KMS-11 (cell line): ENCODE data around the gene WIPF3.

ENCODE experiments used
- H2AFZ ChIP-seq: fragments of 200-600 bp; sonication (generic); 2 replicates; pipeline ENCODE4 v1.6.1; 2016; ENCODE audit warnings: antibody characterized with exemption, mixed run types, low read depth
- H3K27ac ChIP-seq: fragments of 200-600 bp; sonication (generic); 2 replicates; pipeline ENCODE4 v1.6.1; 2016; ENCODE audit warnings: mild to moderate bottlenecking, mixed run types
- H3K27me3 ChIP-seq: fragments of 200-600 bp; sonication (generic); 2 replicates; pipeline ENCODE4 v1.6.1; 2017; ENCODE audit warnings: mild to moderate bottlenecking, low read depth, mixed run types, moderate library complexity; ENCODE audit not compliant: insufficient read depth
- H3K36me3 ChIP-seq: fragments of 200-600 bp; sonication (generic); 2 replicates; pipeline ENCODE4 v1.6.1; 2017; ENCODE audit warnings: mild to moderate bottlenecking, mixed run types; ENCODE audit not compliant: insufficient read depth
- H3K4me1 ChIP-seq: fragments of 200-600 bp; sonication (generic); 2 replicates; pipeline ENCODE4 v1.6.1; 2016; ENCODE audit warnings: mild to moderate bottlenecking, low read depth, mixed run types; ENCODE audit not compliant: poor library complexity, severe bottlenecking
- H3K4me2 ChIP-seq: fragments of 200-600 bp; sonication (generic); 2 replicates; pipeline ENCODE4 v1.7.0; 2016; ENCODE audit warnings: mild to moderate bottlenecking, mixed run types
- H3K4me3 ChIP-seq: fragments of 200-600 bp; sonication (generic); IDR thresholded peaks from 2 replicates; pipeline ENCODE4 v1.6.1; 2017; ENCODE audit warnings: low read depth, low read length, mixed read lengths; ENCODE audit not compliant: insufficient read depth
- H3K79me2 ChIP-seq: fragments of 200-600 bp; sonication (generic); 2 replicates; pipeline ENCODE4 v1.6.1; 2016; ENCODE audit warnings: low read depth, mixed run types; ENCODE audit not compliant: insufficient read depth
- H3K9ac ChIP-seq: fragments of 200-600 bp; sonication (generic); 2 replicates; pipeline ENCODE4 v1.6.1; 2016; ENCODE audit warnings: mild to moderate bottlenecking, mixed run types
- H4K20me1 ChIP-seq: fragments of 200-600 bp; sonication (generic); 2 replicates; pipeline ENCODE4 v1.6.1; 2016; ENCODE audit warnings: mild to moderate bottlenecking, mixed run types; ENCODE audit not compliant: insufficient read depth
- TF ChIP-seq, protein P1 (sequence below): fragments of 200-600 bp; sonication (generic); conservative IDR thresholded peaks from 2 replicates; pipeline ENCODE4 v1.6.1; 2017; ENCODE audit warnings: low read depth, mild to moderate bottlenecking, antibody characterized with exemption, low read length, moderate library complexity, mixed read lengths

WIPF3 gene

DNA sequence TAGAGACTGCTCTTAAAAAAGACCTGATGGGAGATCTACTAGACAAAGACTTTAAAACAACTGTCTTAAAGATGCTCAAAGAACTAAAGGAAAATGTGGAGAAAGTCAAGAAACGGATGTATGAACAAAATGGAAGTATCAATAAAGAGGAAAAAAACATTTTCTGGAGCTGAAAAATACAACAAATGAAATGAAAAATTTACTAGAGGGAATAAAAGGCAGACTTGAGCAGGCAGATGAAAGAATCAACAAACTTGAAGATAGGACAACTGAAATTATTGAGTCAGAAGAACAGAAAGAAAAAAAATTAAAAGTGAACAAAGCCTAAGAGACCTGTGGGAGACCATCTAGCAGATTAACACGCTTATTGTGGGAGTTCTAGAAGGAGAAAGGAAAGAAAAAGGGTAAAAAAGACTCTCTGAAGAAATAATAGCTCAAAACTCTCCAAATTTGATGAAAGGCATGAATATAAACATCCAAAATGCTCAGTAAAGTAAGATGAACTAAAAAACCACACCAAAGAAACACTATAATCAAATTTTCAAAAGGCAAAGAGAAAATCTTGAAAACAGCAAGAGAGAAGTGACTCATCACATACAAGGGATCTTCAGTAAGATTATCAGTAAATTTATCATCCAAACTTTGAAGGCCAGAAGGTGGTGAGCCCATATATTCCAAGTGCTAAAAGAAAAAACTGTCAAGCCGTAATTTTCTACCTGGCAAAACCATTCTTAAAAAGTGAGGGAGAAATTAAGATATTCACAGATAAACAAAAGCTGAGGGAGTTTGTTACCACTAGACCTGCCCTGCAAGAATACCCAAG, 100.1 kb downstream of the WIPF3 start:
- Histone ChIP-seq H3K36me3 (no peaks in the 10 kb centered on the region), H3K4me1 (no peaks in the 10 kb centered on the region), H3K4me2 (no peak overlapping the region), H3K27ac (no peak overlapping the region), H4K20me1 (no peaks in the 10 kb centered on the region), H3K27me3 (no peaks in the 10 kb centered on the region), H2AFZ (no peak overlapping the region), H3K9ac (no peak overlapping the region), H3K79me2 (no peaks in the 10 kb centered on the region), H3K4me3 (no peak overlapping the region)
- TF ChIP-seq, protein P1, sequence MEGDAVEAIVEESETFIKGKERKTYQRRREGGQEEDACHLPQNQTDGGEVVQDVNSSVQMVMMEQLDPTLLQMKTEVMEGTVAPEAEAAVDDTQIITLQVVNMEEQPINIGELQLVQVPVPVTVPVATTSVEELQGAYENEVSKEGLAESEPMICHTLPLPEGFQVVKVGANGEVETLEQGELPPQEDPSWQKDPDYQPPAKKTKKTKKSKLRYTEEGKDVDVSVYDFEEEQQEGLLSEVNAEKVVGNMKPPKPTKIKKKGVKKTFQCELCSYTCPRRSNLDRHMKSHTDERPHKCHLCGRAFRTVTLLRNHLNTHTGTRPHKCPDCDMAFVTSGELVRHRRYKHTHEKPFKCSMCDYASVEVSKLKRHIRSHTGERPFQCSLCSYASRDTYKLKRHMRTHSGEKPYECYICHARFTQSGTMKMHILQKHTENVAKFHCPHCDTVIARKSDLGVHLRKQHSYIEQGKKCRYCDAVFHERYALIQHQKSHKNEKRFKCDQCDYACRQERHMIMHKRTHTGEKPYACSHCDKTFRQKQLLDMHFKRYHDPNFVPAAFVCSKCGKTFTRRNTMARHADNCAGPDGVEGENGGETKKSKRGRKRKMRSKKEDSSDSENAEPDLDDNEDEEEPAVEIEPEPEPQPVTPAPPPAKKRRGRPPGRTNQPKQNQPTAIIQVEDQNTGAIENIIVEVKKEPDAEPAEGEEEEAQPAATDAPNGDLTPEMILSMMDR, result no peak

DNA sequence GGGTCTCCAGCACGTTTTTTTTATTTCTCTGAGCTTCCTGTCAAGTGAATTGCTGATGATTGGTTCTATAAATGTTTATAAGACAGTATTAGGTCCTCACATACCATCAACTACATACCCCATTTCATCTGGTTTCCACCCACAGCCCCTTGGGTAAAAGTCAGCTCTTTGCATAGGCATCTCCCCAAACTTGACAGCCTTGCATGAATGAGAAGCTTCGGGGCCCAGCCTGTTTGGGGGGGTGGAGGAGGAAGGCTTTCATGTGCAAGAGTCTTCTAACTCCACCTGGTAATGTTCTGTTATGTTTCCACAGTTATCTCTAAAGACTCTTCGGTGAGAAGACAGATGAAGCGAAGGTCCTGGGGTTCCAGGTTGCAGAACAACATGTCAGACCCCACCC, 107.9 kb downstream of the WIPF3 start:
- H4K20me1 ChIP-seq, result no peaks in the 10 kb centered on the region
- no peaks in the 10 kb centered on the region for H3K27me3 ChIP-seq
- H2AFZ ChIP-seq, result no peak overlapping the region
- no peaks in the 10 kb centered on the region for H3K4me1 ChIP-seq
- TF ChIP-seq, protein P1, result no peak
- no peak overlapping the region for H3K4me2 ChIP-seq
- no peaks in the 10 kb centered on the region for H3K36me3 ChIP-seq
- H3K4me3 ChIP-seq, result no peak overlapping the region
- no peak overlapping the region for H3K27ac ChIP-seq
- H3K9ac ChIP-seq, result no peak overlapping the region
- no peaks in the 10 kb centered on the region for H3K79me2 ChIP-seq

DNA sequence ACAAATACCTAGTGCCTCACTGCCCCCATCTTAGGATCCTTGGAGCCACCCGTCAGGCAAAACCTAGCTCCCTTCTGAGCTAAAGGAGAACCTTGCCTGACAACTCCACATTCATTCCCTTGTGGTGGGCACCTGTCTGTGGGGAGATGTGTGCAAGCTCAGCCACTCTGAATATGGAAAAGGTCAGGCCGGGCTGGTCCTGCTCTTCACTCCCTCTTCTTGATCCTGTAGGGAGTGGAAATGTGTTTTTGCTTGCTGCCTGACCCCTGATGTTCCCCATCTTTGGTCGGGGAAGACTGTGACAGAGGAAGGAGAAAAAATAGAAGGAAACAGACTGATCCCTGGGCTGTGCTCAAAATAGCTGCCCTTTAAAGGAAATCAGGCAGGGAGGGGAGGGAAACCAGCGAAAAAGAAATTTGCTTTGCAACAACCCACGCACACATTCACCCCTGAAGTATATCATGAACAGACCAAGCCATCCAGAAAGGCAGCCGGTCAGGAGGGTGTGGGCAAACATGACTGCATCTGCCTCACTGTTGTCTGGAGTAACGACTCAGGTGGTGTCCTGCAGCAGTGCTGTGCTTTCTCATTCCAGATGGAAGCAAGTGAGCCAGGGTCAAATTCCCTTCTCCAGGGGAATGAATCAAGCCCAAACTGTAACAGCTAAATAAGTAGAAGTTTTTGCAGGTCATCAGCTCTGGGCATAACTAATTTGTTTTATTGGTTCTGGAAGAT, 109.3 kb downstream of the WIPF3 start:
- TF ChIP-seq, protein P1, result no peak
- Histone ChIP-seq H3K79me2 (no peaks in the 10 kb centered on the region), H3K27me3 (no peaks in the 10 kb centered on the region), H4K20me1 (no peaks in the 10 kb centered on the region), H3K4me1 (no peaks in the 10 kb centered on the region), H3K36me3 (no peaks in the 10 kb centered on the region), H2AFZ (no peak overlapping the region), H3K9ac (no peak overlapping the region), H3K4me3 (no peak overlapping the region), H3K27ac (no peak overlapping the region), H3K4me2 (no peak overlapping the region)

DNA sequence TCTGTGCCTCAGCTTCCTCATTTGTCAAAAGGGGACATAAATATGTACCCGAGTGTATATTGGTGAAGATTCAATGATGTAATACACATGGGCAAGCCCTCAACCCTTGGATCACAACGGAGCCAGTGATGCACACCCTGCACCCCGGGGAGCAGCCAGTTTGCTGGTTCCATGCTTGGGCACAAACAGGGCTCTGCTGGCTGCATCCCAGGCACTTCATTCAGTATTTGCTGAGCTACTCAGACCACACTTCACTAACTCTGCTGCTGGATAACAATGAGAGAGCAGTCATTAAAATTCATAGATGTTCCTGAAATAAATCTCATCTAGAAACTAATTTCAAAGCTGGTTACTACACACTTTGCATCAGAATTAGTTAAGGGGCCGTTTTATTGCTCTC, 111.3 kb downstream of the WIPF3 start:
- no peak overlapping the region for H2AFZ ChIP-seq
- no peak overlapping the region for H3K27ac ChIP-seq
- TF ChIP-seq, protein P1, result no peak
- peaks cover 4% of the 10 kb centered on the region for H3K4me1 ChIP-seq
- no peak overlapping the region for H3K4me3 ChIP-seq
- H3K79me2 ChIP-seq, result no peaks in the 10 kb centered on the region
- H3K27me3 ChIP-seq, result no peaks in the 10 kb centered on the region
- no peaks in the 10 kb centered on the region for H4K20me1 ChIP-seq
- H3K4me2 ChIP-seq, result no peak overlapping the region
- H3K9ac ChIP-seq, result no peak overlapping the region
- no peaks in the 10 kb centered on the region for H3K36me3 ChIP-seq
